Mesothelial cell of epicardium (in vitro differentiated cells): ENCODE measurements around the gene LMNA. TPM values are rescaled to one million over a fixed set of nuclear protein-coding genes. Genes with fewer than 3 reads are reported as not detected.
A peak's percentile ranks its signal among the peaks of the same experiment; 100 is the strongest.

Source experiments
- DNase-seq, 2 experiments: peaks; one replicate each; pipeline ENCODE4 v3.0.0; 2021; ENCODE audit warnings: low spot score in 2 of 2; ENCODE audit not compliant: unreplicated experiment in 2 of 2
- H3K27ac Mint-ChIP-seq: 2 replicates; pipeline ENCODE4 v1.8.0; 2021; ENCODE audit warnings: mixed read lengths
- H3K27me3 Mint-ChIP-seq: 2 replicates; pipeline ENCODE4 v1.8.0; 2021; ENCODE audit warnings: low read depth, mixed read lengths
- H3K36me3 Mint-ChIP-seq: 2 replicates; pipeline ENCODE4 v1.8.0; 2021; ENCODE audit warnings: mixed read lengths
- H3K4me1 Mint-ChIP-seq: 2 replicates; pipeline ENCODE4 v1.8.0; 2021; ENCODE audit warnings: mixed read lengths
- H3K4me3 Mint-ChIP-seq: 2 replicates; pipeline ENCODE4 v1.8.0; 2021; ENCODE audit warnings: mild to moderate bottlenecking, moderate library complexity, mixed read lengths
- H3K9me3 Mint-ChIP-seq: 2 replicates; pipeline ENCODE4 v1.8.0; 2021; ENCODE audit warnings: mixed read lengths
- total RNA-seq: library from RNA; stranded (reverse); gene quantifications from 3 replicates; pipeline ENCODE4 v1.2.1, GENCODE V29; 2021
- TF ChIP-seq, protein P1 (sequence below): fragments of 200-600 bp; sonication (generic); IDR thresholded peaks from one replicate; pipeline ENCODE4 v1.5.0; 2021; ENCODE audit warnings: antibody characterized with exemption; ENCODE audit not compliant: unreplicated experiment

LMNA gene
- total RNA-seq, 1 donor from 2014 or later: 96.9 TPM

DNA sequence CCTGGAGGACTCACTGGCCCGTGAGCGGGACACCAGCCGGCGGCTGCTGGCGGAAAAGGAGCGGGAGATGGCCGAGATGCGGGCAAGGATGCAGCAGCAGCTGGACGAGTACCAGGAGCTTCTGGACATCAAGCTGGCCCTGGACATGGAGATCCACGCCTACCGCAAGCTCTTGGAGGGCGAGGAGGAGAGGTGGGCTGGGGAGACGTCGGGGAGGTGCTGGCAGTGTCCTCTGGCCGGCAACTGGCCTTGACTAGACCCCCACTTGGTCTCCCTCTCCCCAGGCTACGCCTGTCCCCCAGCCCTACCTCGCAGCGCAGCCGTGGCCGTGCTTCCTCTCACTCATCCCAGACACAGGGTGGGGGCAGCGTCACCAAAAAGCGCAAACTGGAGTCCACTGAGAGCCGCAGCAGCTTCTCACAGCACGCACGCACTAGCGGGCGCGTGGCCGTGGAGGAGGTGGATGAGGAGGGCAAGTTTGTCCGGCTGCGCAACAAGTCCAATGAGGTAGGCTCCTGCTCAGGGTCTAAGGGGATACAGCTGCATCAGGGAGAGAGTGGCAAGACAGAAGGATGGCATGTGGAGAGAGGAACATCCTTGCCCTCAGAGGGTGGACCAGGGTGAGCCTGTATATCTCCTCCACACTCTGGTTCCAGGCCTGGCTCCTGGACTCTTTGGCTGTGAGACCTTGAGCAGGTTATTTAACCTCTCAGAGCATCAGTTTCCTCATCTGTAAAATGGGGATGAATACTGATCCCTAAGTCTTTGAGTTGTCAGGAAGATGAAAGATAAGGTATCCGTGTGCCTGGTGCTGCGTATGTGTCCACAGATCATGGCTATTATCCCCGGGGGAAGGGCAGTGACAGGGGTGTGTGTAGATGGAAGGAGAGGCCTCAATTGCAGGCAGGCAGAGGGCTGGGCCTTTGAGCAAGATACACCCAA is 21.7 kb downstream of the LMNA start:
- Mint-ChIP-seq H3K36me3 (peaks cover 25% of the 10 kb centered on the region), H3K4me3 (no peak overlapping the region)

DNA sequence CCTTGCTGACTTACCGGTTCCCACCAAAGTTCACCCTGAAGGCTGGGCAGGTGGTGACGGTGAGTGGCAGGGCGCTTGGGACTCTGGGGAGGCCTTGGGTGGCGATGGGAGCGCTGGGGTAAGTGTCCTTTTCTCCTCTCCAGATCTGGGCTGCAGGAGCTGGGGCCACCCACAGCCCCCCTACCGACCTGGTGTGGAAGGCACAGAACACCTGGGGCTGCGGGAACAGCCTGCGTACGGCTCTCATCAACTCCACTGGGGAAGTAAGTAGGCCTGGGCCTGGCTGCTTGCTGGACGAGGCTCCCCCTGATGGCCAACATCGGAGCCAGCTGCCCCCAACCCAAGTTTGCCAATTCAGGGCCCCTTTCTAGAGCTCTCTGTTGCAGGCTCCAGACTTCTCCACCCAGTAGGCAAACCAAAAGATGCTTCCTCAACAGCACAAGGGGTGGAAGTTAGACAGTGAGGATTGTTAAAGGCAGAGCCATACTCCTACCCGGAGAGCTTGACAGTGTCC is 22.5 kb downstream of the LMNA start:
- Mint-ChIP-seq H3K36me3 (peaks cover 21% of the 10 kb centered on the region), H3K9me3 (no peaks in the 10 kb centered on the region), H3K27me3 (no peaks in the 10 kb centered on the region), H3K4me3 (no peak overlapping the region), H3K27ac (no peak overlapping the region), H3K4me1 (no peaks in the 10 kb centered on the region)
- DNase-seq: no peak
- TF ChIP-seq, protein P1, sequence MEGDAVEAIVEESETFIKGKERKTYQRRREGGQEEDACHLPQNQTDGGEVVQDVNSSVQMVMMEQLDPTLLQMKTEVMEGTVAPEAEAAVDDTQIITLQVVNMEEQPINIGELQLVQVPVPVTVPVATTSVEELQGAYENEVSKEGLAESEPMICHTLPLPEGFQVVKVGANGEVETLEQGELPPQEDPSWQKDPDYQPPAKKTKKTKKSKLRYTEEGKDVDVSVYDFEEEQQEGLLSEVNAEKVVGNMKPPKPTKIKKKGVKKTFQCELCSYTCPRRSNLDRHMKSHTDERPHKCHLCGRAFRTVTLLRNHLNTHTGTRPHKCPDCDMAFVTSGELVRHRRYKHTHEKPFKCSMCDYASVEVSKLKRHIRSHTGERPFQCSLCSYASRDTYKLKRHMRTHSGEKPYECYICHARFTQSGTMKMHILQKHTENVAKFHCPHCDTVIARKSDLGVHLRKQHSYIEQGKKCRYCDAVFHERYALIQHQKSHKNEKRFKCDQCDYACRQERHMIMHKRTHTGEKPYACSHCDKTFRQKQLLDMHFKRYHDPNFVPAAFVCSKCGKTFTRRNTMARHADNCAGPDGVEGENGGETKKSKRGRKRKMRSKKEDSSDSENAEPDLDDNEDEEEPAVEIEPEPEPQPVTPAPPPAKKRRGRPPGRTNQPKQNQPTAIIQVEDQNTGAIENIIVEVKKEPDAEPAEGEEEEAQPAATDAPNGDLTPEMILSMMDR: no peak

More for the DNA sequence above, 21.7 kb downstream of the LMNA start:
- Mint-ChIP-seq H3K27me3 (no peaks in the 10 kb centered on the region), H3K4me1 (no peaks in the 10 kb centered on the region), H3K27ac (no peak overlapping the region), H3K9me3 (no peaks in the 10 kb centered on the region)
- TF ChIP-seq, protein P1: no peak
- DNase-seq: no peak

DNA sequence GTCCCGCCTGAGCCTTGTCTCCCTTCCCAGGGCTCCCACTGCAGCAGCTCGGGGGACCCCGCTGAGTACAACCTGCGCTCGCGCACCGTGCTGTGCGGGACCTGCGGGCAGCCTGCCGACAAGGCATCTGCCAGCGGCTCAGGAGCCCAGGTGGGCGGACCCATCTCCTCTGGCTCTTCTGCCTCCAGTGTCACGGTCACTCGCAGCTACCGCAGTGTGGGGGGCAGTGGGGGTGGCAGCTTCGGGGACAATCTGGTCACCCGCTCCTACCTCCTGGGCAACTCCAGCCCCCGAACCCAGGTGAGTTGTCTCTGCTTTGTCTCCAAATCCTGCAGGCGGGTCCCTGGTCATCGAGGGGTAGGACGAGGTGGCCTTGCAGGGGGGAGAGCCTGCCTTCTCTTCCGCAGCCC is 24.0 kb downstream of the LMNA start:
- no peak for DNase-seq
- Mint-ChIP-seq H3K4me3 (no peak overlapping the region), H3K27me3 (no peaks in the 10 kb centered on the region), H3K36me3 (peaks cover 21% of the 10 kb centered on the region), H3K9me3 (no peaks in the 10 kb centered on the region), H3K27ac (no peak overlapping the region), H3K4me1 (peaks cover under 1% of the 10 kb centered on the region)
- TF ChIP-seq, protein P1: no peak

DNA sequence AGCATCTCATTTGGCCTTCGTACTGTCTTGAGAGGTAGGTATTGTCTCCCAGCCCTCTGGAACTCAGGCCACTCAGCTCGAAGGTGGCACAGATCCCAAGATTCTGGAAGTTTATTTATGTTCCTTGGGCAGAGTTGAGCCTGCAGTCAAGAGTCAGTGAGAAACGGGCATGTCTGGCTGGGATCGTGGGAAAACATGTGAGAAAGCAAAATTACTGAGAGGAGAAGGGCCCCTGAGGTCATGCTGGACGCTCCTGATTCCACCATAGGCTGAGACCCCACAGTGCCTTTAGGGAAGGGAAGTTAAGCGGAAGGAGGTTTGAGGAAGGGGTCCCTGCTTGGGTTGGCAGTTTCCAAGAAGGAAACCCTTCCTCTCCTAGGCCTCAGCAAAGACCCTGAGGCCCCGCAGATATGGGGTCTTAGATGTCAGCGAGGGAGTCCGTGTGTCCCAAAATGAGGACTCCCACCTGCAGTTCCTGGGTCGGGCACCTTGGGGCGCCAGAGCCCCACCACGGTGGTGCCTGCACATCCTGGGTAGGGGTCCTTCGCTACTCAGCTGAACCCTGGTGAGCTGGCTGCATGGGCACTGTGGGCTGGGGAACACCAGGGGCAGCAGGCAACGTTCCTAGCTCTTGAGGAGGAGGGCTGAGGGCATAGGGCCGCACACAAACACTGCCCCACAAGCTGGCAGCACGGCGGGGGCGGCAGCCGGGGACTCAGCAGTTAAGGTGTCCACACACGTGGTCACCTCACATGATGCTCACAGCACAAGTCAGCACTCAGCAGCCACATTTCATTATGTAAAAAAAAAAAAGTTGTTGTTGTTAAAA is 26.6 kb downstream of the LMNA start:
- H3K4me1 Mint-ChIP-seq: peaks cover 18% of the 10 kb centered on the region
- peaks cover 11% of the 10 kb centered on the region for H3K36me3 Mint-ChIP-seq
- H3K9me3 Mint-ChIP-seq: no peaks in the 10 kb centered on the region
- H3K27me3 Mint-ChIP-seq: no peaks in the 10 kb centered on the region
- DNase-seq: peak in 1 of 2 experiments; percentile 66
- TF ChIP-seq, protein P1: peak; percentile 50
- H3K27ac Mint-ChIP-seq: peak overlapping the region; percentile 31
- no peak overlapping the region for H3K4me3 Mint-ChIP-seq

DNA sequence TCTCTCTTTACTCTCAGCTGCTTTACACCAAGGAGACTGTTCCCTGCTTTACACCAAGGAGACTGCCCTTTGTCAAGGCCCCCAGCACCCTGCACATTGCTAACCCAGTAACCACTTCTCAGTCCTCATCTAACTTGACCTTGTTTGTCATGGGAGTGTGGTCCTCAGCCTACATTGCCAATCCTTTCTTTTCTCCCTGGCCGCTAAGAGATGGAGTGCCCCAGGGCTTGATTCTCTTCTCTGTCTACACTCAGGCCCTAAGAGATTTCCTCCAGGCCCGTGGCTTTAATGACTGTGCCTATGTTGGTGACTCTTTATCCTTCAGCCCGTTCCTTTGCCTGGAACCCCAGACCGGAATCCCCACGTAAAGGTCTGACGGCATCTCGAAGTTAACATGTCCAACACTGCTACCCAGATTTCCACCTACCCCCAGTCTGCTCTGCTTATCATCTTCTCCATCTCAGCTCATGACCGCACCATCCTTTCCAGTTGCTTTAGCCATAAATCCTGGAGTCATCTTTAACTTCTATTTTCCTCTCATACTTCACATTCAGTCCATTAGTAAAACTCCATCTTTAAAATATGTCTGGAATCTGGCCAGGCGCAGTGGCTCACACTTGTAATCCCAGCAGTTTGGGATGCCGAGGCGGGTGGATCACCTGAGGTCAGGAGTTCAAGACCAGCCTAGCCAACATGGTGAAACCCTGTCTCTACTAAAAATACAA is 29.4 kb downstream of the LMNA start:
- H3K27me3 Mint-ChIP-seq: peaks cover 1% of the 10 kb centered on the region
- DNase-seq: no peak
- peaks cover 33% of the 10 kb centered on the region for H3K4me1 Mint-ChIP-seq
- H3K27ac Mint-ChIP-seq: peak overlapping the region; percentile 33
- TF ChIP-seq, protein P1: no peak
- no peaks in the 10 kb centered on the region for H3K9me3 Mint-ChIP-seq
- H3K4me3 Mint-ChIP-seq: no peak overlapping the region
- H3K36me3 Mint-ChIP-seq: peaks cover 2% of the 10 kb centered on the region
